Measurements from ENCODE around the gene PAX7. TPM values are rescaled to one million over a fixed set of nuclear protein-coding genes. Genes with fewer than 3 reads are reported as not detected.

Gene PAX7
- total RNA-seq, 3 donors from 2014 or later (not counting 1 experiment from before 2014, with no cell fraction given) = not detected

DNA sequence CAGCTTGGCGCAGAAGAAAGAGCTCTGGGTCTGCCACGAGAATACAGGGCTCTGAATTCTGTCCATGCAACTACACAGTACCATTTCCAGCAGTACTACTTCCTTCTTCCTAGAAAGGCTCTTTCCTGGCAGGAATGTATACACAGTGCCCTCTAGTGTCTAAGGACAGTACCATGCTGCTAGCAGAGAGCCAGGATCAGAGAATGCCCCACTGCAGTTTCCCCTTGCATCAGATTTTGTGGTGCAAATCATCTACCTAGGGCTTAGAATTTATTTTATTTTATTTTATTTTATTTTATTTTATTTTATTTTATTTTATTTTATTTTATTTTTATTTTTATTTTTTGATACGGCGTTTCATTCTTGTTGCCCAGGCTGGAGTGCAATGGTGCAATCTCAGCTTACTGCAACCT lies 50.8 kb downstream of the PAX7 start:
- no peak overlapping the region for H3K4me3 ChIP-seq (ENCODE audit: low read length)
- H3K36me3 Mint-ChIP-seq = no peaks in the 10 kb centered on the region
- H3K9me3 Mint-ChIP-seq = no peaks in the 10 kb centered on the region
- ATAC-seq (peak in 1 of 3 donors; percentile 52), DNase-seq (peak in 1 of 2 donors; percentile 59)
- peak; percentile 39 for TF ChIP-seq CTCF (IDR thresholded peaks at IDR 0.05)
- peaks cover 17 to 20% of the 10 kb centered on the region in 2 donors for H3K27me3 Mint-ChIP-seq (ENCODE audit: low read depth in 2 of 2)
- no peak overlapping the region for H3K4me3 Mint-ChIP-seq
- H3K27ac Mint-ChIP-seq = no peak overlapping the region
- no peaks in the 10 kb centered on the region for H3K4me1 ChIP-seq (ENCODE audit: control insufficient read depth, insufficient read depth, low read length)
- intact Hi-C loops (cut with micrococcal nuclease) = no loop called here
- no peaks in the 10 kb centered on the region for H3K4me1 Mint-ChIP-seq
- H3K9me3 ChIP-seq (ENCODE audit: control insufficient read depth, insufficient read depth, low read length) = no peaks in the 10 kb centered on the region
- no peak overlapping the region for H3K27ac ChIP-seq (ENCODE audit: low read length)
- WGBS (ENCODE audit: insufficient coverage) = 66% methylated on average over 4 of the region's 4 CpGs
- H3K36me3 ChIP-seq (ENCODE audit: control insufficient read depth, insufficient read depth, low read length) = no peaks in the 10 kb centered on the region
- H3K27me3 ChIP-seq (ENCODE audit: control insufficient read depth, insufficient read depth, low read length) = no peaks in the 10 kb centered on the region

- 76% methylated on average over 3 of the region's 3 CpGs for whole genome bisulfite sequencing (ENCODE audit: insufficient coverage)
- intact Hi-C loops (cut with micrococcal nuclease) = no loop called here
These were observed 51.7 kb downstream of the PAX7 start for GRCh38 chr1:18682375-18682774.

DNA sequence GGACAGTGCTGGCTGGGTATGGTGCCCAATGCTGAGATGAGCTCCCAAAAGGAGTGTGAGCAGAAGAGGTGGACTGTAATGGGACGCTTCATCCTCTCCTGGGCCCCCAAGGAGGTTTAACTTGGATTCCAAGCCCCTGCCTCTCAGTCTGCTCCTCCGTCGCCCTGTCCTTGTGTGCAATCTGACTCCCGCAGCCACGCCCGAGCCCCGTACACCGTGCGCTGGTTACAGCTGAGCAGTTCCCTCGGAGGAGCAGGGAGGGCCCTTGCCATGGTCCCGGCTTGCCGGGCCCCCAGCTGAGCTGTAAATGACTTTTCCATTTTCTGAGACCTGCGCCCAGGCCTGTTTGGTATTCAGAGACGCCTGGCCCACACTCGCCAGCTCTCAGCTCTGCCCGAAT lies 53.7 kb downstream of the PAX7 start:
- no peak overlapping the region for H3K27ac ChIP-seq (ENCODE audit: low read length)
- no peaks in the 10 kb centered on the region for H3K4me1 ChIP-seq (ENCODE audit: control insufficient read depth, insufficient read depth, low read length)
- no peaks in the 10 kb centered on the region for H3K9me3 ChIP-seq (ENCODE audit: control insufficient read depth, insufficient read depth, low read length)
- no peaks in the 10 kb centered on the region for H3K36me3 ChIP-seq (ENCODE audit: control insufficient read depth, insufficient read depth, low read length)
- Mint-ChIP-seq H3K36me3 (no peaks in the 10 kb centered on the region), H3K27ac (no peak overlapping the region), H3K4me1 (no peaks in the 10 kb centered on the region), H3K4me3 (no peak overlapping the region), H3K27me3 (ENCODE audit: low read depth in 2 of 2) (peaks cover 16 to 18% of the 10 kb centered on the region in 2 donors), H3K9me3 (no peaks in the 10 kb centered on the region)
- DNase-seq (no peak), ATAC-seq (no peak)
- 45% methylated on average over 16 of the region's 16 CpGs for WGBS (ENCODE audit: insufficient coverage)
- no peaks in the 10 kb centered on the region for H3K27me3 ChIP-seq (ENCODE audit: control insufficient read depth, insufficient read depth, low read length)
- intact Hi-C loops (cut with micrococcal nuclease) = no loop called here
- H3K4me3 ChIP-seq (ENCODE audit: low read length) = no peak overlapping the region
- no peak for TF ChIP-seq CTCF (IDR thresholded peaks at IDR 0.05)

More at GRCh38 chr1:18682375-18682774, 51.7 kb downstream of the PAX7 start:
- no peak for TF ChIP-seq CTCF (IDR thresholded peaks at IDR 0.05)
- Histone ChIP-seq H3K27ac (ENCODE audit: low read length) (no peak overlapping the region), H3K27me3 (ENCODE audit: control insufficient read depth, insufficient read depth, low read length) (no peaks in the 10 kb centered on the region), H3K36me3 (ENCODE audit: control insufficient read depth, insufficient read depth, low read length) (no peaks in the 10 kb centered on the region), H3K9me3 (ENCODE audit: control insufficient read depth, insufficient read depth, low read length) (no peaks in the 10 kb centered on the region), H3K4me3 (ENCODE audit: low read length) (no peak overlapping the region), H3K4me1 (ENCODE audit: control insufficient read depth, insufficient read depth, low read length) (no peaks in the 10 kb centered on the region)
- DNase-seq (no peak), ATAC-seq (no peak)
- H3K27me3 Mint-ChIP-seq (ENCODE audit: low read depth in 2 of 2) = peaks cover 11 to 20% of the 10 kb centered on the region in 2 donors
- no peak overlapping the region for H3K4me3 Mint-ChIP-seq
- no peaks in the 10 kb centered on the region for H3K9me3 Mint-ChIP-seq
- H3K4me1 Mint-ChIP-seq = no peaks in the 10 kb centered on the region
- no peak overlapping the region for H3K27ac Mint-ChIP-seq
- no peaks in the 10 kb centered on the region for H3K36me3 Mint-ChIP-seq

DNA sequence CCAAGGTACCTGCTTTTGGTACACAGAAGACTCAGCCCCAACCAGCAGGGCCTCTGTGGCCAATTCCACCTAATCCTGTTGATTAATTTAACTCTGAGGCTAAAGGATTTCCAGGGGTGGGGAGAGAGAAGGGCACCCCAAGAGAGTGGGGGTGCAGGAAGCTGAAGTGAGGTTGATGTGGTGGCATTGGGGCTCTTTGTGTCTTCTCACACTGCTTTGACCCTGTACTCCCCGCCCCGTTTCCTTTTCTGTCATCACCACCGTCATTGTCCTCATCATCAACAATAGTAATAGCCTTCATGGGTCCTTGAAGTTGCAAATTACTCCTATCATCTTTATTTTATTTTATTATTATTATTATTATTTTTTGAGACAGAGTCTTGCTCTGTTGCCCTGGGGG lies 55.9 kb downstream of the PAX7 start:
- ATAC-seq = no peak
- no peak for TF ChIP-seq CTCF (IDR thresholded peaks at IDR 0.05)
- DNase-seq = peak in 1 of 2 donors; percentile 36

More for the DNA sequence above, 55.9 kb downstream of the PAX7 start:
- no peak overlapping the region for H3K27ac ChIP-seq (ENCODE audit: low read length)
- peaks cover 10 to 16% of the 10 kb centered on the region in 2 donors for H3K27me3 Mint-ChIP-seq (ENCODE audit: low read depth in 2 of 2)
- no peaks in the 10 kb centered on the region for H3K36me3 ChIP-seq (ENCODE audit: control insufficient read depth, insufficient read depth, low read length)
- H3K4me3 Mint-ChIP-seq = no peak overlapping the region
- no peak overlapping the region for H3K27ac Mint-ChIP-seq
- H3K27me3 ChIP-seq (ENCODE audit: control insufficient read depth, insufficient read depth, low read length) = no peaks in the 10 kb centered on the region
- H3K4me3 ChIP-seq (ENCODE audit: low read length) = no peak overlapping the region
- 73% methylated on average over 3 of the region's 3 CpGs for WGBS (ENCODE audit: insufficient coverage)
- no peaks in the 10 kb centered on the region for H3K9me3 Mint-ChIP-seq
- H3K4me1 ChIP-seq (ENCODE audit: control insufficient read depth, insufficient read depth, low read length) = no peaks in the 10 kb centered on the region
- H3K36me3 Mint-ChIP-seq = no peaks in the 10 kb centered on the region
- no peaks in the 10 kb centered on the region for H3K4me1 Mint-ChIP-seq
- no peaks in the 10 kb centered on the region for H3K9me3 ChIP-seq (ENCODE audit: control insufficient read depth, insufficient read depth, low read length)
- intact Hi-C loops (cut with micrococcal nuclease) = no loop called here
